ENCODE data around the gene GBX1.

GBX1 gene

DNA sequence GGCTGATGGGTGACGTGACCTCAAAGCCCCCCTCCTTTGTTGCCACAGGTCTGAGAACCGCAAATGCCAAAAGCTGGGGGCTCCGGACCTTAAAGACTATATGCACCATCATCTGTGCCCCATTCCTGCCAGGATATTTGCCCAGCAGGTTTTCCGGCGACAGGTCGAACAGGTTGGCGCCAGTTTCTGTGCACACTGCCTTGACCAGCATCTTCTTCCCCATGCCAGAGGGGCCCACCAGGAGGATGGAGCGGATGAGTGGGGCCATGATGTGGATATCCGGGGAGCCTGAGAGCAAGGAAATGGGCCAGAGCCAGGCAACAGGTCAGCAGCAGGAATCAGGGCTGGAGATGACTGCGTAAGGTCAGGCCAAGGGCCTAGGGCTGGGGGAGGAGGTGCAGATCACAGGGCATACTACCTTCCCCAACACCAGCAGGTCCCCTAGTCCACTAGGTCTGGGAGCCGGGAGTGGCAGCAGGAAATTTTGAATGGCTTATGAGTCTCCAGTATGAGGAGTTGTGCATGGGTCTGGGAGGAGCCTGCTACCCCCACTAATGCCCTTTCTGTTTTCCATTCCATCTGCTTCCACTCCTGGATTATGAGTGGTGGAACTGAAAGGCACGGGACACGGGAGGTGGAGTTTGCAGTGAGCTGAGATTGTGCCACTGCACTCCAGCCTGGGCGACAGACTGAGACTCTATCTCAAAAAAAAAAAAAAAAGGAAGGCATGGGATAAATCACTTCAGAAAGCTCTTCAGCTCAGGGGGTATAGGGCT, 25.9 kb upstream of the GBX1 start:
- DNase-seq (ENCODE audit: low spot score), result no peak

- DNase-seq (ENCODE audit: low spot score), result no peak
These were observed 24.6 kb upstream of the GBX1 start for GRCh38 chr7:151192002-151192539.

DNA sequence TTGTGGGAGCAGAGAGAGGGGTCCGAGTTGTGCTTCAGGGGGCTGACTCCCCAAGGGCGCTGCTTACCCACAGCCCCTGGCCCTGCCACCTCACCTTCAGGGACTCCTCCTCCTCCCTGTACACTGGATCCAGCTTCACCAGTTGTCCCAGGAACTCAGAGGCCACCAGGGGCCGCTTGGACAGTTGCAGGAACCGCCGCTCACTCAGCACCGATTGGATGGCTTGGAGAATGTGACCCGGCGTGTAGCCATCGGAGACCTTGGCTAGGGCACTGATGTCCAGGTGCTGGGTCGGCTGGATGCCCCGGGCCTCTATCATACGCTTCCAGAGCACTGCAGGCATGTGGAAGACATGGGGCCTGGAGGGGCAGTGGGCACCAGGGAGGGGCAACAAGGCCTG, 24.1 kb upstream of the GBX1 start:
- DNase-seq (ENCODE audit: low spot score), result no peak

- DNase-seq (ENCODE audit: low spot score), result no peak
These were observed 21.5 kb upstream of the GBX1 start for GRCh38 chr7:151189038-151189437.

DNA sequence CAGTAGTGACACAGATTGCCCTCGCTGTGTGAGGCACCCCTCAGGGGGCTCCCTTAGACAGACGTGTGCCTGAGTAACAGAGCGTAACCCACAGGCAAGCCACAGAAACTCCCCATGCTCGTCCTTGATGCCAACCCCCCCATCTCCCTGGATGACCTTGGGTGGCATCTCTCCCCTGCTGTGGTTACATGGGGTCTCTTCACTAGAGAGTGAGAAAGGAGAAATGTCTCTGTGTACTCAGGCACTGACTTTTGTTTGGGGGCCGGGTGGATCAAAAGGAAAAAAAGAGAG, 20.7 kb upstream of the GBX1 start:
- no peak for DNase-seq (ENCODE audit: low spot score)

GRCh38 chr7:151187409-151188251, 20.1 kb upstream of the GBX1 start:
- DNase-seq (ENCODE audit: low spot score), result no peak

- DNase-seq (ENCODE audit: low spot score), result no peak
These were observed 19.3 kb upstream of the GBX1 start, which contains the start of gene ASB10 for GRCh38 chr7:151186640-151187408. TSS of gene ASB10 (minus strand) at chr7:151187250. CDS start at chr7:151187130, 120 bp downstream.

DNA sequence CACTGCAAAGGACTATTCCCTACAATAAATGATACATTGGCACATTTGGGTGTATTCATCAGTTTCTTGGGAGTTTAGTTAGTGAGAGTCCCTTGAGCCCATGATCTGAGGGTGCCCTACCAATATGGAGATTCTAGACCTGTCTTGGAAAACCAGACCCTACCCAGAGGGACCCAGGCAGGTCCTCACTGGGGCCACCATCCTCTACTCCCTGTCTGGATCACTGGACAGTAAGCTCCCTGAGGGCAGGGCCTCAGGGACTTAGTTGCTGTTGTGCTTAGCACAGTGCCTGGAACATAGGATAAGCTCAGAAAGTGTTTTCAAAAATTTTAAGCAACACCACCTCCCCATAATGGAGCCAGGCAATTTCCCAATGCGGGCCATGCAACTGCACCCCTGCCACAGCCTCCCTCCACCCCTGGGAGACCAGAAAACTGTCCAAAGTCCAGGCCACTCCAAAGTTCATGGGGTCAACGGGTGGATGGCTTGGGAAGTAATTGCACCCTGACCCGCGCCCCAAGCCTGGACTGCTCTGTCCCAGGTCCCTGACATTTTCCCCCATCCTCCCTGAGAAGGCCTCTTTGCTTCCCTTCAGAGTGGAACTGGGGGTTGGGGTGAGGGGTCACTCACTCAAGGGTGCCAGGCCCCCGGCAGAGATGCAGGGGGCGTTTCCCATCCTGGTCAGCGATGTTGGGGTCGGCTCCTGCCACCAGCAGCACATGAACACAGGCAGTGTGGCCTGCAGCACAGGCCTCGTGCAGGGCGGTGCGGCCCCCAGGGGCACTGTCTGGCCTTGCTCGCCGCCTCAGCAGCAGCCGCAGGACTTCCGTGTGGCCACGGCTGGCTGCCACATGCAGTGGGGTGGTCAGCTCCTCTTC, 18.5 kb upstream of the GBX1 start:
- no peak for DNase-seq (ENCODE audit: low spot score)

- no peak for DNase-seq (ENCODE audit: low spot score)
These were observed 13.5 kb upstream of the GBX1 start for GRCh38 chr7:151181011-151181431.

GRCh38 chr7:151179946-151180345, 12.5 kb upstream of the GBX1 start:
- no peak for DNase-seq (ENCODE audit: low spot score)

DNA sequence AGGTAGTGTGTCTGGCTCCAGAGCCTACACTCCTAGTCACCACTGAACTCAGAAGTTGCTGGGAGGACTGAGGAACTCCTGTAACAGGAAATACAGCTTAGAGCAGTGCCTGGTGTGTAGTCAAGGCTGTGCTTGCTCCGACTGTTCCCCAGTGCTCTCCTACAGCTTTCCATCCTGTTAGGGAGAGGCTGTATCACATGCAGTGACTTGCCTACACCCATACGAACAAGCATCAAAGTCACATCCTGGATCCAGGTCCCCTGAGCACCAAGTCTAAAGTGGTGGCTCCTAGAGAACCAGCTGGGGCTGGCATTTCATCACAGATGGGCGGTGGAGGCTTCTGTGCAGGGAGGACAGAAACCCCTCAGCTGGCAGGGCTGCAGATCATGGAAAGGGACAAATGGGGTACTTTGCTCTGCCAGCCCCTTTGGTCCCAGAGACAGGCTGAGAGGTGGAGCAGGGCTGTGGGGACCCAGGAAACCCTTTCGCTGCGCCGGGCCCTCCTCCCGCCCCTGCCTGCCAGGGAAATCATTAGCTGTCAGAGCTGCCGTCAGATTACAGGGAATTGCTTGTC, 11.9 kb upstream of the GBX1 start:
- DNase-seq (ENCODE audit: low spot score), result no peak

DNA sequence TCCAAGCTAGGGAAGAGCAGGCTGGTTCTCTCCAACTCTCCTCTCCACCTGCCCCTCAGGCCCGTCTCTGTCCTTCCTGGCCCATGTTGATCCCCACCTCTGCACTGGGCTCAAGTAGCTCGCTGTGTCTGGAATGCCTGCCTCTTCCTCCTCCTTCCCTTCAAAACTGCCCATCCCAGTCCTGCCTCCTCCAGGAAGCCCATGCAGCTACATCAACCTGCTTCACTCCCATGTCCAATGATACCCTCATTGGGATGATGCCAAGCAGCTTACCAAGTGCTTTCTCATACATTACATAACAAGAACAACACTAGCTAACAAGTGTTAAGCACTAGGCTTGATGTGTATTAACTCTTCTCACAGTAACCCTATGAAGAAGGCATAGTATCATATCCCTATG, 11.3 kb upstream of the GBX1 start:
- no peak for DNase-seq (ENCODE audit: low spot score)

GRCh38 chr7:151178236-151178635, 10.7 kb upstream of the GBX1 start:
- DNase-seq (ENCODE audit: low spot score), result no peak

DNA sequence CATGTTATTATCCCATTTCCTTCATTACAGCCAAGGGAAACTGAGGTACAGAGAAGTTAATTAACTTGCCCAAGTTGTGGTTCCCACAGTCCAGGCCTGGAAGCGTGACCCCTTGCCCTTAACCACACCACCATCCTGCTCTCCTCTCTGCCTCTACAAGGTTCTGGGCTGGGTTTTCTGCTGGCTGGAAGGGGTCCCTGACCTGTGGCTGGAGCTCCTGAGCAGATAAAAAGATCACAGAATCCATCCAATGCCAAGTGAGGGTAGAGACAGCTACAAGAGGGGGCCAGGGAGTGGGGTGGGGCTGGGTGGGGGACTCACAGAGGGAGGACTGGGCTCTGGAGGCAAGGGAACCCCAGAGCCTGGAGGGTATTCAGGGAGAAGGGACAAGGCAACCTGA, 9.8 kb upstream of the GBX1 start:
- no peak for DNase-seq (ENCODE audit: low spot score)

- DNase-seq (ENCODE audit: low spot score), result no peak
These were observed 8.9 kb upstream of the GBX1 start for GRCh38 chr7:151176401-151176800.

GRCh38 chr7:151175793-151176311, 8.4 kb upstream of the GBX1 start:
- no peak for DNase-seq (ENCODE audit: low spot score)

DNA sequence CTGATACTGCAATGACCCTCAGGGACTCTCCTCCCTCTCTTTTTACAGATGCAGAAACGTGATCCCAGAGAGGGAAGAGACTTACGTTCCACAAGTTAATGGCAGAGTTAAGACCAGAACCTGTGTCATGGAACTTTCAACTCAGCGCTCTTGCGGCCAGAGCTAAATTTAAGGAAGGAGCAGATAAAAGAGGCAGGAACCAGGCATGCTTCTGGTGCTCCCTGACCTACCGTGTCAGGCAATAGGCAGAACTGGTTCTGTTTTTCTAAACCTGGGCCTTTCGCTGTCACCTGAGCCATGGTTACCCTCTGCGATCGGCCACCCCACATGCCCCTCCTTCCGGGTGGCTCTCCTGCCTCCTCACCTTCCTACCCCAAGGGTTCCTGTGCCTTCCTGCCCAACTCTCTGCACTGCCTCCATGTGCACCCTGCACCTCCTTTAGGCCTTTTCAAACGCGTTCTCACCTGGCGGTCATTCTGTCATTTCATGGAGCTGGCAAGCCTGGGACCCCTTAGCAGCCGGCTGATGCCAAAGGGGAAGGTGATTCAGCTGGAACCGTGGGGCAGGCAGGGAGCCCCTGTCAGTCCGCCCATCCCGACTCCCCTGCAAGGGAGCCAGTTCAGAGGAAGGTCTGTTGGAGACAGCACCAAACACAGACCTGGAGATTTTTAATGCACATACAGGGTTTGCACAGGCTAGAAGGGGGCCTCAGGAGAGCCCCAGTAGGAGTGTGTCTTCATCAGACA, 7.7 kb upstream of the GBX1 start:
- DNase-seq (ENCODE audit: low spot score), result no peak

- DNase-seq (ENCODE audit: low spot score), result no peak
These were observed 7.0 kb upstream of the GBX1 start for GRCh38 chr7:151174246-151175046.
